CD4-positive, alpha-beta memory T cell (primary cell): ENCODE measurements around the gene PRSS12. TPM values are rescaled to one million over a fixed set of nuclear protein-coding genes. Genes with fewer than 3 reads are reported as not detected.
"Not testable (repeated sequence)": the region's sequence is repeated elsewhere in the genome, so short reads cannot be mapped to it uniquely, and the experiment has no call there.

ENCODE experiments used
- CTCF ChIA-PET: fragments of 350-600 bp; sonication (Branson Sonifier 250); formaldehyde crosslinking; loops from one replicate; lab custom pipeline; 2021; ENCODE audit warnings: inconsistent platforms; ENCODE audit not compliant: partially characterized antibody; lab: Charles Lee
- POLR2A ChIA-PET: fragments of 350-600 bp; sonication (Branson Sonifier 250); formaldehyde crosslinking; loops from one replicate; lab custom pipeline; 2021; ENCODE audit not compliant: partially characterized antibody; lab: Charles Lee
- DNase-seq, 5 donors: peaks; one replicate each; pipeline versions ENCODE4 v3.0.0 to v3.0.0-alpha.2; 2020 to 2022; ENCODE audit warnings: mixed read lengths in 1 of 5
- H3K27ac ChIP-seq: one replicate; pipeline ENCODE4 v1.7.0; 2013; ENCODE audit warnings: low read depth, low read length
- H3K27me3 ChIP-seq: 2 replicates; pipeline ENCODE4 v1.7.0; 2013; ENCODE audit warnings: mild to moderate bottlenecking, low read length, moderate library complexity; ENCODE audit not compliant: insufficient read depth
- H3K36me3 ChIP-seq: 2 replicates; pipeline ENCODE4 v1.7.0; 2013; ENCODE audit warnings: mild to moderate bottlenecking, low read length, moderate library complexity; ENCODE audit not compliant: insufficient read depth
- H3K4me1 ChIP-seq: 2 replicates; pipeline ENCODE4 v1.7.0; 2013; ENCODE audit warnings: mild to moderate bottlenecking, low read length, moderate library complexity; ENCODE audit not compliant: insufficient read depth
- H3K4me3 ChIP-seq, 2 donors: one replicate each; pipeline ENCODE4 v1.7.0; 2013; ENCODE audit warnings: low read length in 2 of 2, mild to moderate bottlenecking in 1 of 2
- H3K9me3 ChIP-seq, 2 donors: one replicate each; pipeline ENCODE4 v1.7.0; 2013; ENCODE audit warnings: low read length in 2 of 2, control low read depth in 1 of 2; ENCODE audit not compliant: control insufficient read depth in 1 of 2
- H3K27ac Mint-ChIP-seq, 7 donors: one replicate each; pipeline ENCODE4 v1.8.0; 2020 to 2021; ENCODE audit warnings: mixed read lengths in 7 of 7, mild to moderate bottlenecking in 6 of 7, inconsistent platforms in 3 of 7, moderate library complexity in 3 of 7
- H3K27me3 Mint-ChIP-seq, 2 donors: one replicate each; pipeline ENCODE4 v1.8.0; 2020 to 2021; ENCODE audit warnings: mixed read lengths in 2 of 2
- H3K36me3 Mint-ChIP-seq, 2 donors: one replicate each; pipeline ENCODE4 v1.8.0; 2020 to 2021; ENCODE audit warnings: mixed read lengths in 2 of 2, inconsistent platforms in 1 of 2, mild to moderate bottlenecking in 1 of 2
- H3K4me1 Mint-ChIP-seq, 4 donors: one replicate each; pipeline ENCODE4 v1.8.0; 2020 to 2021; ENCODE audit warnings: mixed read lengths in 4 of 4, mild to moderate bottlenecking in 1 of 4
- H3K4me3 Mint-ChIP-seq, 8 donors: one replicate each; pipeline ENCODE4 v1.8.0; 2020 to 2021; ENCODE audit warnings: mixed read lengths in 8 of 8, mild to moderate bottlenecking in 7 of 8, moderate library complexity in 6 of 8, inconsistent platforms in 3 of 8
- H3K9me3 Mint-ChIP-seq, 8 donors: one replicate each; pipeline ENCODE4 v1.8.0; 2020 to 2021; ENCODE audit warnings: mixed read lengths in 8 of 8, mild to moderate bottlenecking in 5 of 8, inconsistent platforms in 3 of 8, moderate library complexity in 1 of 8
- intact Hi-C: fragments of 100-400 bp; cut with micrococcal nuclease; formaldehyde crosslinking; loops from one replicate; pipeline ENCODE4 v1.15.1; 2023
- polyA plus RNA-seq, 2 donors: library from polyadenylated mRNA; unstranded; fragments of 300-500 nt; fragmentation: Illumina TruSeq; gene quantifications; one replicate each; pipeline ENCODE4 v1.2.3, GENCODE V29; 2021
- total RNA-seq, 2 experiments: library from RNA; stranded (reverse); gene quantifications; one replicate each; pipeline ENCODE4 v1.2.3, GENCODE V29; 2021

PRSS12 gene
- total and polyA plus RNA-seq, 4 experiments from 2014 or later: 0.03 TPM; not detected in 3

DNA sequence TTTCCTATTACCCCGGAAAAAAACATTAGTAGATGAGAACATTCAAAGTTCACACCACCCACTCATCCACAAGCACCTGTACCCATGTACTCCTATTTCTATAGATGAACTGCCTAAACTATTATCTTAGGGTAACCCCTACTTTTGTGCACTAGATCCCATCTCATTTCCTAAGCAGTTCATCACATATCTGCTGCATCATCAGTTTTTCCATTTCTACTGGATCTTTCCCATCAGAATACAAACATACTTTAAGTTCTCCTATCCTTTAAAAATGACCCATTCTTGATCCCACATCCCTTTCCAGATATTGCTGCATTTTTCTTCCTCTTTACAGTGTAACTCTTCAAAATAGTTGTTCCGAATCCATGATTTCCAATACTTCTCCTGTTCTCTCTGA is 81.0 kb downstream of the PRSS12 start:
- no peak overlapping the region for H3K4me3 Mint-ChIP-seq
- H3K27ac Mint-ChIP-seq: no peak overlapping the region
- Histone ChIP-seq H3K27ac (no peak overlapping the region), H3K4me1 (no peaks in the 10 kb centered on the region), H3K4me3 (no peak overlapping the region), H3K36me3 (no peaks in the 10 kb centered on the region), H3K27me3 (no peaks in the 10 kb centered on the region), H3K9me3 (no peaks in the 10 kb centered on the region)
- H3K4me1 Mint-ChIP-seq: peaks cover 0 to 2% (median under 1%) of the 10 kb centered on the region in 4 donors
- ChIA-PET POLR2A (no interaction called here), CTCF (interaction anchor here (1.2 to 2.0 kb wide), 2 partner anchors 11 to 16 kb away, joined by 5 to 6 read pairs; no protein-coding TSS in a partner anchor)
- no peaks in the 10 kb centered on the region for H3K9me3 Mint-ChIP-seq
- intact Hi-C loops: no loop called here
- no peaks in the 10 kb centered on the region for H3K36me3 Mint-ChIP-seq
- H3K27me3 Mint-ChIP-seq: peaks cover 1% of the 10 kb centered on the region in 2 donors
- no peak for DNase-seq

DNA sequence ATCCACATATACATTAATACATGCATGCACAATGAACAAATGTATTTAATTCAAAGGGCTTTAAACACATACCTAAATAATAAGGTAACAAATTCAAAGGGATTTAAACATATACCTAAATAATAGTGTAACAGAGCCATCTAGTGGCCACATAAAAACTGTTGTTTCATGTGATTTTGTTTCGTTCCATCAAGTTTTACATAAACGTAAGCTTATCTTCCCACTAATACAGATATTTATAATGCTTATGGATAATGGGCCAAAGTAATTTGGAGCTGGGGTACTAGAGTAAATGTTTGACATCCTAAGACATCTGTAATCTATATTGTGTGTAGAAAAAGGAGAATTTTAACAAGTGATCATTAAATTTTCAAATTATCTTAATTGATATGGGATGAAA is 82.3 kb downstream of the PRSS12 start:
- intact Hi-C loops: no loop called here

GRCh38 chr4:118268780-118269179 is 84.0 kb downstream of the PRSS12 start:
- no peak overlapping the region for H3K4me3 ChIP-seq
- H3K36me3 ChIP-seq: no peaks in the 10 kb centered on the region
- ChIA-PET CTCF (no interaction called here), POLR2A (no interaction called here)
- no peak overlapping the region for H3K4me3 Mint-ChIP-seq
- no peaks in the 10 kb centered on the region for H3K36me3 Mint-ChIP-seq
- H3K27me3 ChIP-seq: no peaks in the 10 kb centered on the region
- no peaks in the 10 kb centered on the region for H3K9me3 ChIP-seq
- H3K27me3 Mint-ChIP-seq: peaks cover 1 to 11% of the 10 kb centered on the region in 2 donors
- H3K9me3 Mint-ChIP-seq: no peaks in the 10 kb centered on the region
- H3K27ac Mint-ChIP-seq: no peak overlapping the region
- no peak for DNase-seq
- no peaks in the 10 kb centered on the region for H3K4me1 ChIP-seq
- peaks cover 0 to 2% (median under 1%) of the 10 kb centered on the region in 4 donors for H3K4me1 Mint-ChIP-seq
- intact Hi-C loops: no loop called here
- no peak overlapping the region for H3K27ac ChIP-seq

More for the DNA sequence above, 82.3 kb downstream of the PRSS12 start:
- Mint-ChIP-seq H3K27ac (no peak overlapping the region), H3K4me3 (no peak overlapping the region), H3K9me3 (no peaks in the 10 kb centered on the region), H3K27me3 (peaks cover 1% of the 10 kb centered on the region in 2 donors), H3K4me1 (peaks cover 0 to 2% (median under 1%) of the 10 kb centered on the region in 4 donors), H3K36me3 (no peaks in the 10 kb centered on the region)
- no peaks in the 10 kb centered on the region for H3K4me1 ChIP-seq
- no peaks in the 10 kb centered on the region for H3K36me3 ChIP-seq
- ChIA-PET POLR2A (interaction anchor here (0.8 kb wide), 1 partner anchor 83 kb away, joined by 4 read pairs; no protein-coding TSS in a partner anchor), CTCF (interaction anchor here (0.6 to 2.0 kb wide), 4 partner anchors 9 to 475 kb away, joined by 3 to 6 read pairs (median 5); no protein-coding TSS in a partner anchor)
- DNase-seq: peak in 4 of 5 donors; percentile 36 to 45 (median 41)
- H3K9me3 ChIP-seq: no peaks in the 10 kb centered on the region
- H3K27ac ChIP-seq: no peak overlapping the region
- no peaks in the 10 kb centered on the region for H3K27me3 ChIP-seq
- H3K4me3 ChIP-seq: no peak overlapping the region

GRCh38 chr4:118266145-118266496 is 86.7 kb downstream of the PRSS12 start:
- Mint-ChIP-seq H3K27me3 (peaks cover 1 to 15% of the 10 kb centered on the region in 2 donors), H3K4me3 (peak overlapping the region in 7 of 8 donors; percentile 17 to 62 (median 37))
- H3K9me3 ChIP-seq, DNase-seq, H3K4me3 ChIP-seq, H3K4me1 ChIP-seq, H3K4me1 Mint-ChIP-seq, H3K36me3 ChIP-seq, H3K27me3 ChIP-seq, H3K9me3 Mint-ChIP-seq, H3K27ac ChIP-seq, H3K36me3 Mint-ChIP-seq, H3K27ac Mint-ChIP-seq, intact Hi-C loops: not testable (repeated sequence)
- CTCF ChIA-PET: interaction anchor here (0.9 to 1.2 kb wide), 3 partner anchors 8 to 42 kb away, joined by 3 to 4 read pairs (median 3); no protein-coding TSS in a partner anchor
- POLR2A ChIA-PET: interaction anchor here (1.2 to 1.5 kb wide), 2 partner anchors 9 to 12 kb away, joined by 3 to 6 read pairs; no protein-coding TSS in a partner anchor

- DNase-seq: peak in 1 of 5 donors; percentile 20
- Mint-ChIP-seq H3K36me3 (no peaks in the 10 kb centered on the region), H3K27ac (no peak overlapping the region), H3K4me1 (peaks cover 0 to under 1% (median under 1%) of the 10 kb centered on the region in 4 donors), H3K9me3 (no peaks in the 10 kb centered on the region), H3K27me3 (peaks cover under 1 to 14% of the 10 kb centered on the region in 2 donors), H3K4me3 (peak overlapping the region; percentile 25 to 75 (median 66))
- H3K27me3 ChIP-seq: no peaks in the 10 kb centered on the region
- intact Hi-C loops: no loop called here
- POLR2A ChIA-PET: interaction anchor here (1.2 to 1.5 kb wide), 2 partner anchors 10 to 12 kb away, joined by 3 to 6 read pairs; no protein-coding TSS in a partner anchor
- peak overlapping the region in 1 of 2 donors; percentile 7 for H3K4me3 ChIP-seq
- no peak overlapping the region for H3K27ac ChIP-seq
- CTCF ChIA-PET: interaction anchor here (0.9 to 1.2 kb wide), 3 partner anchors 9 to 41 kb away, joined by 3 to 4 read pairs (median 3); no protein-coding TSS in a partner anchor
- H3K9me3 ChIP-seq: no peaks in the 10 kb centered on the region
- H3K36me3 ChIP-seq: no peaks in the 10 kb centered on the region
- no peaks in the 10 kb centered on the region for H3K4me1 ChIP-seq
These were observed 87.3 kb downstream of the PRSS12 start for GRCh38 chr4:118265312-118266144.

DNA sequence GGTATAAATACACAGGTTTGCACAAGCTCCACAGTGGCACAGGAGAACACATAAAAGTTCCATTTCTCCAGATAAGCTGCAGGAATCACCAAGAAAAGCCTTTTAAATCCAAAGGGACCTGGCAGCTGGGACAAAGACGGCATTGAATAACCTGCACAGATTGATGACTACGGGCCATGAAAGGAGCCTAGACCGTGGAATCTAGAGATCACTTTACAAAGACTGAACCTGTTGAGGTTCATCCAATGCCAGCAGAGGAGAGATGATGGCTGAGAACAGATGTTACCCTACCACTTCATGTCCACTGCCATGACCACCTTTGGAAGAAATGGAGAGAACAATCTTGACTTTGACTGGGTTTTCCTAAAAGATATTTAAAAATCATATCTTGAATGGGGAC is 88.7 kb downstream of the PRSS12 start:
- no peaks in the 10 kb centered on the region for H3K27me3 ChIP-seq
- H3K4me3 ChIP-seq: no peak overlapping the region
- POLR2A ChIA-PET: no interaction called here
- DNase-seq: no peak
- Mint-ChIP-seq H3K4me1 (no peaks in the 10 kb centered on the region), H3K27ac (no peak overlapping the region), H3K36me3 (no peaks in the 10 kb centered on the region), H3K4me3 (peak overlapping the region in 6 of 8 donors; percentile 7 to 75 (median 52)), H3K9me3 (peaks cover 0 to 1% (median 0%) of the 10 kb centered on the region in 8 donors), H3K27me3 (peaks cover under 1 to 15% of the 10 kb centered on the region in 2 donors)
- intact Hi-C loops: no loop called here
- H3K9me3 ChIP-seq: no peaks in the 10 kb centered on the region
- CTCF ChIA-PET: interaction anchor here (2.1 kb wide), 1 partner anchor 10 kb away, joined by 7 read pairs; no protein-coding TSS in a partner anchor
- H3K27ac ChIP-seq: no peak overlapping the region
- no peaks in the 10 kb centered on the region for H3K4me1 ChIP-seq
- no peaks in the 10 kb centered on the region for H3K36me3 ChIP-seq

GRCh38 chr4:118260309-118260708 is 92.5 kb downstream of the PRSS12 start:
- intact Hi-C loops: no loop called here
- Mint-ChIP-seq H3K4me3 (no peak overlapping the region), H3K27ac (no peak overlapping the region), H3K36me3 (no peaks in the 10 kb centered on the region), H3K4me1 (no peaks in the 10 kb centered on the region), H3K27me3 (peaks cover 2 to 15% of the 10 kb centered on the region in 2 donors), H3K9me3 (peaks cover 0 to 1% (median 0%) of the 10 kb centered on the region in 8 donors)
- no peak for DNase-seq
- no peaks in the 10 kb centered on the region for H3K9me3 ChIP-seq
- H3K36me3 ChIP-seq: no peaks in the 10 kb centered on the region
- no peaks in the 10 kb centered on the region for H3K27me3 ChIP-seq
- ChIA-PET CTCF (interaction anchor here (1.4 kb wide), 1 partner anchor 11 kb away, joined by 6 read pairs; no protein-coding TSS in a partner anchor), POLR2A (no interaction called here)
- no peak overlapping the region for H3K4me3 ChIP-seq
- no peak overlapping the region for H3K27ac ChIP-seq
- H3K4me1 ChIP-seq: no peaks in the 10 kb centered on the region
